NCI-H146 treated with DMSO at 0.1 percent for 48 hours (cell line): Measurements from ENCODE around the gene TTLL3.
"Not testable (repeated sequence)": the region's sequence is repeated elsewhere in the genome, so short reads cannot be mapped to it uniquely, and the experiment has no call there.

Source experiments
- DNase-seq: peaks from one replicate; lab custom pipeline; 2025; ENCODE audit not compliant: unreplicated experiment; lab: John Stamatoyannopoulos, UW

Gene TTLL3

GRCh38 chr3:9864200-9864927 lies 54.3 kb downstream of the TTLL3 start:
- no peak for DNase-seq

GRCh38 chr3:9865125-9865637 lies 55.1 kb downstream of the TTLL3 start:
- not testable (repeated sequence) for DNase-seq

- no peak for DNase-seq
Measured at GRCh38 chr3:9866639-9867038, 56.6 kb downstream of the TTLL3 start.

- DNase-seq, result no peak
Measured at GRCh38 chr3:9867106-9867505, 57.0 kb downstream of the TTLL3 start.

DNA sequence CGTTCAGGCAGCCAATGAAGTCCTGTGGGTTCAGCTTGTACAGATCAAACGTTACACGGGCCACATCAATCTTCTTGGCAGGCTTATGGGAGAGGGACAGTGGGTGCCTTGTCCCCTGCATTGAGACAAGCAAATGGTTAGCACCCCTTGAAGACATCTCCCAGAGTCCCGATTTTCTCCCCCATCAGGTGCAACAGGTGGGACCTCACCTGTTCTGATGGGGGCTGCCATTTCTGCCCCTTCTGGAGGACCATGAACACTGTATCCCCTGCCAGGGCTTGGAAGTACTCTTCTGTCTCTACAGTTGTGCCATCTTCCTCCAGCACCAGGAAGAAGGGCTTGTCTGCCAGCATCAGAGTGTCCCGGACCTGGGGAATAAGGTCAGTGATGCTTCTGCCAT lies 59.9 kb downstream of the TTLL3 start:
- no peak for DNase-seq

DNA sequence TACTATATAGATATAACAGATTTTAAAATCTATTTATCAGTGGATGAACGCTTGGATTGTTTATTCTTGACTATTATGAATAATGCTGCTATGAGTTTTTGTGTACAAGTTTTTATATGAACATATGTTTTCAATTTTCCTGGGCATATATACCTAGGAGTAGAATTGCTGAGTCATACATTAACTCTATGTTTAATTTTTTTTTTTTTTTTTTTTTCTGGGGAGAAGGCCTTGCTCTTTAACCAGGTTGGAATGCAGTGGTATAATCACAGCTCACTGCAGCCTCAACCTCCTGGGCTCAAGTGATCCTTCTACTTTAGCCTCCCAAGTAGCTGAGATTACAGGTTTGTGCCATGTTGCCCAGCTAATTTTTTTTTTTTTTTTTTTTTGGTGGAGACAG lies 60.9 kb downstream of the TTLL3 start:
- no peak for DNase-seq

DNA sequence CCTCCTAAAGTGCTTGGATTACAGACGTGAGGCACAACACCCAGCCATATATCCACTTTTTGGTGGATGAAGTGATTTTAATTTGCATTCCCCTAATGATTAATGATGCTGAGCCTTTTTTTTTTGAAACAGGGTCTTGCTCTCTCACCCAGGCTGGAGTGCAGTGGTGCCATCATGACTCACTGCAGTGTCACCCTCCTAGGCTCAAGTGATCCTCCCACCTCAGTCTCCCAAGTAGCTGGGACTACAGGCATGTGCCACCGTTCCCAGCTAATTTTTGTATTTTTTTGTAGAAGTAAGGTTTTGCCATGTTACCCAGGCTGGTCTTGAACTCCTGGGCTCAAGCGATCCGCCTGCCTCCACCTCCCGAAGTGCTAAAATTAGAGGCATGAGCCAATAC lies 62.0 kb downstream of the TTLL3 start:
- not testable (repeated sequence) for DNase-seq

DNA sequence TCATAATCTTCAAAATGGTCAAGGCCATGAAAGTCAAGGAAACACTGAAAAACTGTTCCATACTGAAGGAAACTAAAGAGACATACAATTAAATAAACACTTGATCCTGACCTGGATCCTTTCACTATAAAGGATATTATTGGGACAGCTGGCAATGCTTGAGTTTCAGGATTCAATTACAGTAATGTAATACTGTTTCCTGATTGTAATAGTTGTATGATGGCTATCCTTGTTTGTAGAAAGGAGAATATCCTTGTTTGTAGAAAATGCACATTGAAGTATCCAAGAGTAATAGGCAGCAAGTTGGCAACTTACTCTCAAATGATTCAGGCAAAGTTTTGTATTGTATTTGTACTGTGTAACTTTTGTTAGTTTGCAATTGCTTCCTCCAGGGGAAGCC lies 65.4 kb downstream of the TTLL3 start:
- DNase-seq, result peak; percentile 43

DNA sequence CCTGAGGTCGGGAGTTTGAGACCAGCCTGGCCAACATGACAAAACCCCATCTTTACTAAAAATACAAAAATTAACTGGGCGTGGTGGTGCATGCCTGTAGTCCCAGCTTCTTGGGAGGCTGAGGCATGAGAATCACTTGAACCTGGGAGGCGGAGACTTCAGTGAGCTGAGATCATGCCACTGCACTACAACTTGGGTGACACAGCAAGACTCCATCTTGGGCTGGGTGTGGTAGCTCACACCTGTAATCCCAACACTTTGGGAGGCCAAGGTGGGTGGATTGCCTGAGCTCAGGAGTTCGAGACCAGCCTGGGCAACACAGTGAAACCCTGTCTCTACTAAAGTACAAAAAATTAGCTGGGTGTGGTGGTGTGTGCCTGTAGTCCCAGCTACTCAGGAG lies 66.2 kb downstream of the TTLL3 start:
- not testable (repeated sequence) for DNase-seq

GRCh38 chr3:9876991-9877390 lies 66.9 kb downstream of the TTLL3 start:
- no peak for DNase-seq

GRCh38 chr3:9878700-9879099 lies 68.6 kb downstream of the TTLL3 start:
- no peak for DNase-seq

DNA sequence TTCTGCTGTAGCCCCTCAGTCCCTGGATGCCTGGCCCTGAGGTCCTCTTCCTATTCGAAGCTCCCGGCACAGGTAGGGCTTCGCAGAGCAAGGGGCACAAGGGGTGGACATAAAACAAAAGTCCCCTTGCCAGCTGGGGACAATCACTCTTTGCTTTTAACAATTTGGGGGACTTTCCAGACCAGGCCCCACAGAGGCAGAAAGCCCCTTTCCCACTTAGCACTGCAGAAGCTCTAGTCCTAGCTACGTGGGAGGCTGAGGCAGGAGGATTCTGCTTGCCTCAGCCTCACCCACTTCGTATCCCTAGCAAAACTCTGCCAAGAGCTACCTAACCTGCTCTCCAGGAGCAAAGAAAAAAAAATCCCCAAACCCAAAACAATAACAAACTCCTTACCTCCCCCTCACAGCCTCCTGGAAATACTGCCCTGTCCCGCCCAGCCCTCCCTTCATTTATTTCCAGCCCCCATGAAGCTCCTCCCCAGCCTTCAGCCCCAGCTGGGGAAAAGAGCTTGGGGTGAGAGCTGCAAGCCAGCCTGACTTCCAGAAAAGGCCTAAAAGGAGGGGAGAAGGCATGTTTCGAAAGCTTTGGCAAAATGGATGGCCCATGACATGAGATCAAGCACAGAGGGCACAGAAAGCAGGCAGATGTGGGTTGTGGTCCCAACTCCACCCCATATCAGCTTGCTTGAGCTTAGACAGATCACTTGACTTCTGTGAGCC lies 69.9 kb downstream of the TTLL3 start, which contains the start of gene CIDEC:
Gene CIDEC (minus strand): TSS at position 424 of the 720 bp plus-strand sequence. CDS start 1,767 bp downstream, outside the sequence.
- no peak for DNase-seq

GRCh38 chr3:9881441-9881840 lies 71.4 kb downstream of the TTLL3 start:
- no peak for DNase-seq

- no peak for DNase-seq
Measured at GRCh38 chr3:9883706-9884554, 73.9 kb downstream of the TTLL3 start.

- DNase-seq, result no peak
Measured at GRCh38 chr3:9884555-9885165, 74.6 kb downstream of the TTLL3 start.
